ENCODE results near the gene COX19. TPM values are rescaled to one million over a fixed set of nuclear protein-coding genes. Genes with fewer than 3 reads are reported as not detected.

COX19 gene
- total RNA-seq, 1 donor = 10.9 TPM

- H3K27ac ChIP-seq (ENCODE audit: low read depth, low read length) = no peak overlapping the region
- TF ChIP-seq CTCF (IDR thresholded peaks at IDR 0.05; ENCODE audit: extremely low read depth, low read depth, low read length) = no peak
- H3K36me3 ChIP-seq (ENCODE audit: insufficient read depth, low read length) = no peaks in the 10 kb centered on the region
Observed at GRCh38 chr7:990352-990932, 15.1 kb upstream of the COX19 start.

GRCh38 chr7:988963-989529 lies 13.7 kb upstream of the COX19 start:
- H3K4me3 ChIP-seq (ENCODE audit: insufficient read depth, low read length) = no peak overlapping the region
- H3K27me3 ChIP-seq (ENCODE audit: insufficient read depth, low read length) = peaks cover 13% of the 10 kb centered on the region
- H3K79me2 ChIP-seq (ENCODE audit: insufficient read depth, low read length) = no peaks in the 10 kb centered on the region
- no peak overlapping the region for H3K27ac ChIP-seq (ENCODE audit: low read depth, low read length)
- no peaks in the 10 kb centered on the region for H3K36me3 ChIP-seq (ENCODE audit: insufficient read depth, low read length)
- no peaks in the 10 kb centered on the region for H3K4me1 ChIP-seq (ENCODE audit: insufficient read depth, low read length)
- H4K20me1 ChIP-seq (ENCODE audit: insufficient read depth, low read length) = peaks cover 8% of the 10 kb centered on the region
- DNase-seq (ENCODE audit: insufficient read length, low spot score, missing footprints) = no peak
- no peak for TF ChIP-seq CTCF (IDR thresholded peaks at IDR 0.05; ENCODE audit: extremely low read depth, low read depth, low read length)
- no peak overlapping the region for H2AFZ ChIP-seq (ENCODE audit: low read length)
- no peak overlapping the region for H3K4me2 ChIP-seq (ENCODE audit: insufficient read depth, low read length)
- no peaks in the 10 kb centered on the region for H3K9me3 ChIP-seq (ENCODE audit: low read depth, low read length)

More at GRCh38 chr7:990352-990932, 15.1 kb upstream of the COX19 start:
- Histone ChIP-seq H3K4me2 (ENCODE audit: insufficient read depth, low read length) (no peak overlapping the region), H3K4me3 (ENCODE audit: insufficient read depth, low read length) (no peak overlapping the region), H2AFZ (ENCODE audit: low read length) (no peak overlapping the region), H3K4me1 (ENCODE audit: insufficient read depth, low read length) (no peaks in the 10 kb centered on the region), H3K9me3 (ENCODE audit: low read depth, low read length) (no peaks in the 10 kb centered on the region), H3K27me3 (ENCODE audit: insufficient read depth, low read length) (peaks cover 8% of the 10 kb centered on the region), H3K79me2 (ENCODE audit: insufficient read depth, low read length) (no peaks in the 10 kb centered on the region), H4K20me1 (ENCODE audit: insufficient read depth, low read length) (peaks cover 11% of the 10 kb centered on the region)
- no peak for DNase-seq (ENCODE audit: insufficient read length, low spot score, missing footprints)

GRCh38 chr7:988426-988911 lies 13.1 kb upstream of the COX19 start:
- Histone ChIP-seq H3K27me3 (ENCODE audit: insufficient read depth, low read length) (peaks cover 16% of the 10 kb centered on the region), H3K36me3 (ENCODE audit: insufficient read depth, low read length) (no peaks in the 10 kb centered on the region), H2AFZ (ENCODE audit: low read length) (no peak overlapping the region), H4K20me1 (ENCODE audit: insufficient read depth, low read length) (peaks cover 4% of the 10 kb centered on the region), H3K79me2 (ENCODE audit: insufficient read depth, low read length) (no peaks in the 10 kb centered on the region), H3K4me3 (ENCODE audit: insufficient read depth, low read length) (peak overlapping the region; percentile 35), H3K4me2 (ENCODE audit: insufficient read depth, low read length) (no peak overlapping the region), H3K27ac (ENCODE audit: low read depth, low read length) (no peak overlapping the region), H3K9me3 (ENCODE audit: low read depth, low read length) (no peaks in the 10 kb centered on the region), H3K4me1 (ENCODE audit: insufficient read depth, low read length) (no peaks in the 10 kb centered on the region)
- no peak for DNase-seq (ENCODE audit: insufficient read length, low spot score, missing footprints)
- no peak for TF ChIP-seq CTCF (IDR thresholded peaks at IDR 0.05; ENCODE audit: extremely low read depth, low read depth, low read length)

- Histone ChIP-seq H3K27ac (ENCODE audit: low read depth, low read length) (no peak overlapping the region), H3K79me2 (ENCODE audit: insufficient read depth, low read length) (no peaks in the 10 kb centered on the region), H3K4me3 (ENCODE audit: insufficient read depth, low read length) (no peak overlapping the region), H3K4me2 (ENCODE audit: insufficient read depth, low read length) (no peak overlapping the region), H3K4me1 (ENCODE audit: insufficient read depth, low read length) (no peaks in the 10 kb centered on the region), H4K20me1 (ENCODE audit: insufficient read depth, low read length) (peaks cover 2% of the 10 kb centered on the region), H2AFZ (ENCODE audit: low read length) (no peak overlapping the region), H3K36me3 (ENCODE audit: insufficient read depth, low read length) (no peaks in the 10 kb centered on the region), H3K27me3 (ENCODE audit: insufficient read depth, low read length) (peaks cover 20% of the 10 kb centered on the region), H3K9me3 (ENCODE audit: low read depth, low read length) (no peaks in the 10 kb centered on the region)
- no peak for DNase-seq (ENCODE audit: insufficient read length, low spot score, missing footprints)
- no peak for TF ChIP-seq CTCF (IDR thresholded peaks at IDR 0.05; ENCODE audit: extremely low read depth, low read depth, low read length)
Observed at GRCh38 chr7:987909-988308, 12.6 kb upstream of the COX19 start.

All from osteoblast (primary cell).